ENCODE data around the gene APOL4.
"Not testable (repeated sequence)": the region's sequence is repeated elsewhere in the genome, so short reads cannot be mapped to it uniquely, and the experiment has no call there.

The APOL4 gene

DNA sequence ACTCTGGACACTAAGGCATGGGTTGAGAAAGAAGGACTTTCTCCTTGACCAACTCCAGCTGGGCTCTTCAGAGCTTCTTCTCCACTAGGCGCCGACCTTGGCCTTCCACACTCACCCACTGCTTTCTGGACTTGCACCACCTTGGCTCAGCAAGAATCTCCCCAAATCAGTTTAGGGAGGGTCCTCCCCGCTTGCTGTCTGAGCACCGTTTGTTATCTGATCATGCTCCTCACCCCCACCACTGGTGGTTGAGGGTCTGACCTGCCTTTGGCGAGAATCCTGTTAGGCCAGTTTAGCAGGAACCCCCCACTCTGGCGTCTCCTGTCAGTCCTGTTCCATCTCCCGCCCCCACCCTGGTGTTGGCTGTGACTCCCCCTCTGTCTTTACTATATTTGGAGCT is 27.3 kb upstream of the APOL4 start:
- no peak overlapping the region for H3K4me3 ChIP-seq (ENCODE audit: low read depth, low read length)
- DNase-seq (ENCODE audit: low read depth): no peak
- TF ChIP-seq, protein P1, sequence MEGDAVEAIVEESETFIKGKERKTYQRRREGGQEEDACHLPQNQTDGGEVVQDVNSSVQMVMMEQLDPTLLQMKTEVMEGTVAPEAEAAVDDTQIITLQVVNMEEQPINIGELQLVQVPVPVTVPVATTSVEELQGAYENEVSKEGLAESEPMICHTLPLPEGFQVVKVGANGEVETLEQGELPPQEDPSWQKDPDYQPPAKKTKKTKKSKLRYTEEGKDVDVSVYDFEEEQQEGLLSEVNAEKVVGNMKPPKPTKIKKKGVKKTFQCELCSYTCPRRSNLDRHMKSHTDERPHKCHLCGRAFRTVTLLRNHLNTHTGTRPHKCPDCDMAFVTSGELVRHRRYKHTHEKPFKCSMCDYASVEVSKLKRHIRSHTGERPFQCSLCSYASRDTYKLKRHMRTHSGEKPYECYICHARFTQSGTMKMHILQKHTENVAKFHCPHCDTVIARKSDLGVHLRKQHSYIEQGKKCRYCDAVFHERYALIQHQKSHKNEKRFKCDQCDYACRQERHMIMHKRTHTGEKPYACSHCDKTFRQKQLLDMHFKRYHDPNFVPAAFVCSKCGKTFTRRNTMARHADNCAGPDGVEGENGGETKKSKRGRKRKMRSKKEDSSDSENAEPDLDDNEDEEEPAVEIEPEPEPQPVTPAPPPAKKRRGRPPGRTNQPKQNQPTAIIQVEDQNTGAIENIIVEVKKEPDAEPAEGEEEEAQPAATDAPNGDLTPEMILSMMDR (conservative IDR thresholded peaks at IDR 0.05; ENCODE audit: low read depth, low read length): no peak

DNA sequence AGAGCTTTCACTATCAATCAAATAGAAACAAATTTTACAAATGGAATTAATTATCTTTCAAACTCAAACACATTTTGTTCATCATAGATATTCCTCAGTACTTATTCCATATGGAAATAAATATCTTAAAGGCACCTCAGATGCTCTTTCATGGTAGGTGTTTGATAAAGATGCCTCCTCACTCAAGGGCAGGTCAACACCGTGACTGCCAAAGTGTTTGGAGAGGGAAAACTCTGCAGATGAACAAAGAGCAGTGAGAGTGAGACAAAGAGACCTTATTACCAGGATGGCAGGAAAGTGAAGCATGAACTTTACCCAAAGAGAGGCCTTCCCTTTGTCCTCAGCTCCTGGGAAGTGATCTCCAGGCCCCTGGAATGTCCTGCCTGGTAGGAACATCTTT is 26.8 kb upstream of the APOL4 start:
- not testable (repeated sequence) for H3K4me3 ChIP-seq (ENCODE audit: low read depth, low read length); DNase-seq (ENCODE audit: low read depth)

DNA sequence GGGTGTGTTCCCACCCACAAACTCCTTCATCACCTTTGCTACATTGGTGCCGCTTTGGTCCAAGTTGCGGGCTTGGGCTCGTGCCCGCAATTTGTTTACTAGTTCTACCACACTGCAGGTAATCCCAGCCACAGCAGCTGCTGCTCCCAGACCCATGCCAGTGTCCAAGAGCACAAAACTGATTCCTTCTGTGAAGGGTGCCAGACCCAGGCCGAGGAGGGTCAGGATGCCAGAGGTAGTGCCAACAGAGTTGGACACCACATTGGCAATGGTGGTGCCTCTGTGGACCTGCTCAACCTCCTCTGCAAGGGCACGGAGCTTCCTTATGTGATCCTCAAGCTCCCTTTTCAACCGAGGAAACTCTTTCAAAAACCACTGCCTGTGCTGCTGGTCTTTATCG is 26.2 kb upstream of the APOL4 start:
- H3K4me3 ChIP-seq (ENCODE audit: low read depth, low read length): no peak overlapping the region
- TF ChIP-seq, protein P1 (conservative IDR thresholded peaks at IDR 0.05; ENCODE audit: low read depth, low read length): no peak
- DNase-seq (ENCODE audit: low read depth): no peak

DNA sequence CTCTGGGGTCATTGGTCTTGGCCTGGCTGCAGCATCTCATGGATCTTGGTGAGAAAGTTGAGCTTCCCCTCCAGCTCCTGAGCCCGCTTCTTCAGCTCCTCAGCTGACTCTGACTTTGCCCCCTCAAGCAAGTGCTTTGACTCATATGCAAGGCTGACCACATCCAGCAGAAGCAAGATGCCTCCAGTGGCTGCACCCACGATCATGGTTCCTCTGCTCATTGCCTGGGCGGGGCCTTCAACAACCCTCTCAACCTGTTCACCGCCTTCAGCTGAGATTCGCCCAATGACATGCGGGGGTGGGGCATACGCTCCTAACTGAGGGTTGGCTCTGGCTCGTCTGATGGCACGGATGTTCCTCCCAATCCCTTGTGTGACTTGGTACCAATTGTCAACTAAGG is 25.8 kb upstream of the APOL4 start:
- H3K4me3 ChIP-seq (ENCODE audit: low read depth, low read length): no peak overlapping the region
- DNase-seq (ENCODE audit: low read depth): no peak
- TF ChIP-seq, protein P1 (conservative IDR thresholded peaks at IDR 0.05; ENCODE audit: low read depth, low read length): no peak

DNA sequence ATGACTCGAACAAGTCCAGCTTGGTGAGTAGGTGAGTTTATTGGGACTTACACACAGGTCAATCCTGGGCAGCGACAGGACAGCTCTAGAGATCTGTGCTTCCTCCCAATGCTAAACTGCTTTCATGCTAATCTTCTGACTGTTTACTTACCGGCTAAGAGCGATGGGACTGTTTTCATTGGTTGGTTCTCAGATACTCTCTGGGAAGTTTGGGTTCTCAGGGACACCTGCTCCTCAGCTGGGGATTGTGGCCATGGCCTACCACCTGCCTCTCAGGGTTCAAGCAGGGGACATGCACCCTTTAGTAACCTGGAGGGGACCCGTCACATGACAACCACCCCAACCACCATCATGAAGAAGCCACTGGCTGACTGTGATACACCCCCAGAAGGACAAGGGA is 24.6 kb upstream of the APOL4 start:
- TF ChIP-seq, protein P1 (conservative IDR thresholded peaks at IDR 0.05; ENCODE audit: low read depth, low read length): no peak
- H3K4me3 ChIP-seq (ENCODE audit: low read depth, low read length): no peak overlapping the region
- DNase-seq (ENCODE audit: low read depth): no peak

DNA sequence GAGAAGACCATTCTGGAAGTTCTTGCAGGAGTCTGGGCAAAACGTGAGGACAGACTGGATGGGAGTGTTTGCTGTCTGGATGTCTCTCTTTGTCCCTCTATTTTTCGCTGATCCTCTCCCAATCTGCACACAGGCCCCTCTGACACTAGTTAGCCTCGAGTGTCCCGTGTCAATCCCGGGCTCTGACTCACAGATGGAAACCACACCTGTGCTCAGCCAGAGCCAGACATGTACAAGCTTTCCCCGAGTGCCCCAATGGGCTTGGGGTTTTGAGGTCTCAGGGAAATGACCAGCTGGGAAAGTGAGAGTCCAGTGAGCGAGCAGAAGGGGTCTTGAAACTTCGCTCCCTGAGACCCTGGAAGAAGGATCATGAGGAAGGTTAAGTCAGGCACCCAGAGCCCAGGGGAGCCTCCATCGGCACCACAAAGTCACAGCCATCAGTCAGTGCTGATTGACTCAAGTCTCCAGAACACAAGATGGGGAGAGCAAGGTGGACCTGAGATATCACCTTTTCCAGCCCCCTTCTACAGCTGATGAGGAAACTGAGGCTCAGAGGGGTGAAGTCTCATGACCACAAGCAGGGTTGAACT is 23.8 kb upstream of the APOL4 start:
- TF ChIP-seq, protein P1 (conservative IDR thresholded peaks at IDR 0.05; ENCODE audit: low read depth, low read length): no peak
- H3K4me3 ChIP-seq (ENCODE audit: low read depth, low read length): no peak overlapping the region
- DNase-seq (ENCODE audit: low read depth): no peak

DNA sequence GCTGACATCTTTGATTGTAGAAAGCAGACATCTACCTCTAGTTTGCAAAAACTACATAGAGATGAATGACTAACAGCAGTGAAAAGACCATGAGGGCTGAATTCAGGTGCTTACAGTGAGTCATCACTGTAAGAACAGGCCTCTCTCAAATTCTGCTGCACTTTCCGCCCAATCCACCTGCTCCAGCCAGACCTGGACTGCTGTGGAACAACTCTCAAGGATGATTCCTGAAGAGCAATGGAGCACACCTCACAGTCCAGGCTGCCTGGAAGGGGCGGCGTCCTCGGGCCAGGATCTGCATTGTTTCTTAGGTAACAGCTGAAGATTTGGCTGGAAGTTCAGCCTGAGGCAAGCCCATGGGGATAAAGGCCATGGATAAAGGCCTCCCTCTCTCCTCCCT is 22.6 kb upstream of the APOL4 start:
- TF ChIP-seq, protein P1 (conservative IDR thresholded peaks at IDR 0.05; ENCODE audit: low read depth, low read length): no peak
- no peak overlapping the region for H3K4me3 ChIP-seq (ENCODE audit: low read depth, low read length)
- DNase-seq (ENCODE audit: low read depth): no peak
